Stomach (tissue), 4 donors: ENCODE data around the gene COL11A2.

Source experiments
- POLR2A ChIP-seq, 4 donors: fragments of 450-650 bp; IDR thresholded peaks; one replicate each; pipeline ENCODE4 v1.6.1; 2016; ENCODE audit warnings: antibody characterized with exemption in 4 of 4, control low read depth in 2 of 4, mild to moderate bottlenecking in 1 of 4, moderate library complexity in 1 of 4
- POLR2AphosphoS5 ChIP-seq, 3 donors: sonication (generic); formaldehyde crosslinking; IDR thresholded peaks; one replicate each; pipeline ENCODE4 v1.6.1; 2016; ENCODE audit warnings: antibody characterized with exemption in 3 of 3
- TF ChIP-seq, protein P1 (sequence below), 7 experiments: fragments of 450-650 bp in 4 of 7; fragments of 200-600 bp in 3 of 7; sonication (generic) in 3 of 7; IDR thresholded peaks; one replicate each; pipeline ENCODE4 v1.5.1; 2016 to 2019; ENCODE audit warnings: antibody characterized with exemption in 7 of 7, control low read depth in 2 of 7, mild to moderate bottlenecking in 1 of 7

DNA sequence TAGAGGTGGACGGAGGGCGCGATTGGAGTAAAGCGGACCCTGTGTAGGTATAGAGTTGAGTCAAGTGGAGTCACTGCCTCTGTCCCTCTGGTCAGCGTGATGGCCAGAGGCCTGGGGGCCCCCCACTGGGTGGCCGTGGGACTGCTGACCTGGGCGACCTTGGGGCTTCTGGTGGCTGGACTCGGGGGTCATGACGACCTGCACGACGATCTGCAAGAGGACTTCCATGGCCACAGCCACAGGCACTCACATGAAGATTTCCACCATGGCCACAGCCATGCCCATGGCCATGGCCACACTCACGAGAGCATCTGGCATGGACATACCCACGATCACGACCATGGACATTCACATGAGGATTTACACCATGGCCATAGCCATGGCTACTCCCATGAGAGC is 8.9 kb upstream of the COL11A2 start:
- TF ChIP-seq, protein P1, sequence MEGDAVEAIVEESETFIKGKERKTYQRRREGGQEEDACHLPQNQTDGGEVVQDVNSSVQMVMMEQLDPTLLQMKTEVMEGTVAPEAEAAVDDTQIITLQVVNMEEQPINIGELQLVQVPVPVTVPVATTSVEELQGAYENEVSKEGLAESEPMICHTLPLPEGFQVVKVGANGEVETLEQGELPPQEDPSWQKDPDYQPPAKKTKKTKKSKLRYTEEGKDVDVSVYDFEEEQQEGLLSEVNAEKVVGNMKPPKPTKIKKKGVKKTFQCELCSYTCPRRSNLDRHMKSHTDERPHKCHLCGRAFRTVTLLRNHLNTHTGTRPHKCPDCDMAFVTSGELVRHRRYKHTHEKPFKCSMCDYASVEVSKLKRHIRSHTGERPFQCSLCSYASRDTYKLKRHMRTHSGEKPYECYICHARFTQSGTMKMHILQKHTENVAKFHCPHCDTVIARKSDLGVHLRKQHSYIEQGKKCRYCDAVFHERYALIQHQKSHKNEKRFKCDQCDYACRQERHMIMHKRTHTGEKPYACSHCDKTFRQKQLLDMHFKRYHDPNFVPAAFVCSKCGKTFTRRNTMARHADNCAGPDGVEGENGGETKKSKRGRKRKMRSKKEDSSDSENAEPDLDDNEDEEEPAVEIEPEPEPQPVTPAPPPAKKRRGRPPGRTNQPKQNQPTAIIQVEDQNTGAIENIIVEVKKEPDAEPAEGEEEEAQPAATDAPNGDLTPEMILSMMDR (IDR thresholded peaks at IDR 0.05), result no peak
- TF ChIP-seq POLR2AphosphoS5 (IDR thresholded peaks at IDR 0.05) (no peak), POLR2A (IDR thresholded peaks at IDR 0.05) (no peak)
